SK-N-MC (cell line): Measurements from ENCODE around the gene ADAT1.

Experiments
- DNase-seq: peaks from one replicate; pipeline ENCODE4 v3.0.0-alpha.2; 2011; ENCODE audit warnings: low read depth, low spot score
- H3K27ac ChIP-seq: fragments of 200-600 bp; sonication (generic); 2 replicates; pipeline ENCODE4 v1.5.1; 2016; ENCODE audit warnings: mixed run types
- H3K36me3 ChIP-seq: fragments of 200-600 bp; sonication (generic); 2 replicates; pipeline ENCODE4 v1.6.1; 2017; ENCODE audit warnings: antibody characterized with exemption, low read length, mixed read lengths; ENCODE audit not compliant: insufficient read depth
- H3K4me3 ChIP-seq: fragments of 200-600 bp; sonication (generic); 2 replicates; pipeline ENCODE4 v1.5.1; 2016
- H3K9ac ChIP-seq: fragments of 200-600 bp; sonication (generic); 2 replicates; pipeline ENCODE4 v1.8.0; 2017; ENCODE audit warnings: mixed run types, mixed read lengths; ENCODE audit not compliant: insufficient read length
- H3K9me3 ChIP-seq: fragments of 200-600 bp; sonication (generic); 2 replicates; pipeline ENCODE4 v1.6.1; 2017; ENCODE audit warnings: low read depth, mild to moderate bottlenecking, antibody characterized with exemption, low read length, moderate library complexity, mixed read lengths
- EZH2 ChIP-seq: fragments of 200-600 bp; sonication (generic); IDR thresholded peaks from one replicate; pipeline ENCODE4 v1.6.1; 2017; ENCODE audit warnings: antibody characterized with exemption
- FOXP2 ChIP-seq: optimal IDR thresholded peaks from 2 replicates; pipeline ENCODE3; 2011; ENCODE audit warnings: mild to moderate bottlenecking, moderate library complexity; ENCODE audit not compliant: insufficient read depth; ENCODE audit errors: extremely low read length, control extremely low read depth
- POLR2AphosphoS5 ChIP-seq: IDR thresholded peaks from 2 replicates; pipeline ENCODE4 v1.6.1; 2012; ENCODE audit warnings: mild to moderate bottlenecking, low read depth, low read length, borderline replicate concordance

Gene ADAT1

DNA sequence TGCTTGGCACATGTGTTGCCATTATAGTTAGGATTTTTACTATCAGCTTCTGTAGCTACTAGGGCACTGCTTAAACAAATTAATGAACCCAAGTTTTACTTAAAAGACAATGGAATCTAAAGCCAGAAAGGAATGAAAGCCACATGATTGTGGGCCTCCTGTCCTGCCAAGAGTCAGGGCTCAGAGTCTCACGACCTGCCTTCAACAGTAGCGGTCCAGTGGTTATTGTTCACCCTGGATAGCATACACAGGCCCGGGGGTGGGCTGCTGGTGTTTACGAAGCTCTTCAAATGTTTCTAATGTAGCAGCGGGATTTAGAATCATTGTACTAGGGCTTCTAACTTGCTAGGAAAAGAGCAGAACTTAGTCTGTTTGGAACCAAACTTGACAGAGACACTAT lies 49.1 kb downstream of the ADAT1 start:
- H3K4me3 ChIP-seq, result no peak overlapping the region
- no peak for TF ChIP-seq EZH2
- no peak for TF ChIP-seq POLR2AphosphoS5
- TF ChIP-seq FOXP2, result no peak
- peaks cover 15% of the 10 kb centered on the region for H3K36me3 ChIP-seq
- no peak overlapping the region for H3K9ac ChIP-seq
- H3K27ac ChIP-seq, result no peak overlapping the region
- H3K9me3 ChIP-seq, result no peaks in the 10 kb centered on the region
- DNase-seq, result no peak

GRCh38 chr16:75572864-75573542 lies 50.1 kb downstream of the ADAT1 start:
- Histone ChIP-seq H3K4me3 (no peak overlapping the region), H3K9ac (no peak overlapping the region), H3K36me3 (peaks cover 24% of the 10 kb centered on the region), H3K9me3 (no peaks in the 10 kb centered on the region), H3K27ac (no peak overlapping the region)
- DNase-seq, result no peak
- TF ChIP-seq POLR2AphosphoS5, result no peak
- TF ChIP-seq FOXP2, result no peak
- TF ChIP-seq EZH2, result no peak

GRCh38 chr16:75570396-75571065 lies 52.5 kb downstream of the ADAT1 start:
- H3K4me3 ChIP-seq, result no peak overlapping the region
- peaks cover 22% of the 10 kb centered on the region; the same call in 1 of the 2 replicates for H3K36me3 ChIP-seq
- no peak overlapping the region for H3K9ac ChIP-seq
- H3K27ac ChIP-seq, result no peak overlapping the region
- DNase-seq, result no peak
- TF ChIP-seq FOXP2, result no peak
- no peak for TF ChIP-seq EZH2
- TF ChIP-seq POLR2AphosphoS5, result no peak
- no peaks in the 10 kb centered on the region for H3K9me3 ChIP-seq

DNA sequence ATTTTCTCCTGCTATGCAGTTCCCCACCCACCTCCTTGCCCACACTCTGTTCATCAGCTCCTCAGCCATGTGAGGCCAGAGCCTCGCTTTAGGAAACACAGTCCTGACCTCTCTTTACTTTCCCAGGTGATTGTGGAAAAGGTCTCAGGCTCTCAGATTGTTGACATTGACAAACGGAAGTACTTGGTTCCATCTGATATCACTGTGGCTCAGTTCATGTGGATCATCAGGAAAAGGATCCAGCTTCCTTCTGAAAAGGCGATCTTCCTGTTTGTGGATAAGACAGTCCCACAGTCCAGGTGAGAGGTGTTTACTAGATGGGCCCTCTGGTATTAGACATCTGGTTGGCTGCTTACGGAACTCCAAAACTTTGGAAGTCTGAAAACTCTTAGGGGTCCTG lies 55.2 kb downstream of the ADAT1 start:
- no peak overlapping the region for H3K27ac ChIP-seq
- H3K9ac ChIP-seq, result no peak overlapping the region
- H3K36me3 ChIP-seq, result peaks cover 22% of the 10 kb centered on the region; the same call in 1 of the 2 replicates
- no peak for DNase-seq
- TF ChIP-seq POLR2AphosphoS5, result no peak
- TF ChIP-seq FOXP2, result no peak
- no peak for TF ChIP-seq EZH2
- no peaks in the 10 kb centered on the region for H3K9me3 ChIP-seq
- H3K4me3 ChIP-seq, result no peak overlapping the region

DNA sequence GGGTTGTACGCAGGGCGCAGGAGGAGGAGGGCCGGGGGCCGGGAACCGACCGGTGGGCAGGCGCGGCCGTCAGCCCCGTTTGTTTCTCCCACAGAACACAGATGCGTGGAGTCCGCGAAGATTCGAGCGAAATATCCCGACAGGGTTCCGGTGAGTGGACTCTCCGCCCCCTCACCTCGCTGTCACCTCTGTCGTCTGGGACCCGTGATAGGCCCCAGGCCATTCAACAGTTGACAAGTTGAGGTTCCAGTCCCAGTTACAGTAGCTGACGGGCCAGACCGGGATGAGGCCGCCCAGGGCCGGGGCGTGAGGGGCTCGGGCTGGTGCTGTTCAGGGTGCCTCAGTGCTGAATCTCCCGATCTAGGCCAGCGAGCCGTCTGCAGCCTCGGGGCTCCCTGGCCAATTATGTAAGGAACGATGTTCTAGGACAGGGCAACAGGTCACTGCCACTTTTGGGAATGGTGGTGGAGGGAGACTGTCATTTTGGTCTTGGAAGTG lies 56.3 kb downstream of the ADAT1 start:
- H3K4me3 ChIP-seq, result peak overlapping the region; percentile 87
- peak overlapping the region; percentile 66 for H3K9ac ChIP-seq
- H3K27ac ChIP-seq, result no peak overlapping the region
- TF ChIP-seq FOXP2 (no peak), POLR2AphosphoS5 (no peak), EZH2 (no peak)
- peaks cover 22% of the 10 kb centered on the region; the same call in 1 of the 2 replicates for H3K36me3 ChIP-seq
- no peak for DNase-seq
- no peaks in the 10 kb centered on the region for H3K9me3 ChIP-seq

- peak; percentile 72; the same call in 1 of the 2 replicates for TF ChIP-seq POLR2AphosphoS5
- no peak for TF ChIP-seq FOXP2
- no peak for TF ChIP-seq EZH2
- H3K36me3 ChIP-seq, result peaks cover 22% of the 10 kb centered on the region; the same call in 1 of the 2 replicates
- H3K9me3 ChIP-seq, result no peaks in the 10 kb centered on the region
- H3K4me3 ChIP-seq, result peak within 1 kb of the TSS; percentile 87
- no peak for DNase-seq
- no peak within 1 kb of the TSS for H3K27ac ChIP-seq
- peak within 1 kb of the TSS; percentile 66 for H3K9ac ChIP-seq
These were observed 56.9 kb downstream of the ADAT1 start, which contains the start of gene GABARAPL2 for GRCh38 chr16:75566040-75566757. Gene GABARAPL2, plus strand, starts transcription at chr16:75566379. Its CDS starts 108 bp downstream, at chr16:75566487.

DNA sequence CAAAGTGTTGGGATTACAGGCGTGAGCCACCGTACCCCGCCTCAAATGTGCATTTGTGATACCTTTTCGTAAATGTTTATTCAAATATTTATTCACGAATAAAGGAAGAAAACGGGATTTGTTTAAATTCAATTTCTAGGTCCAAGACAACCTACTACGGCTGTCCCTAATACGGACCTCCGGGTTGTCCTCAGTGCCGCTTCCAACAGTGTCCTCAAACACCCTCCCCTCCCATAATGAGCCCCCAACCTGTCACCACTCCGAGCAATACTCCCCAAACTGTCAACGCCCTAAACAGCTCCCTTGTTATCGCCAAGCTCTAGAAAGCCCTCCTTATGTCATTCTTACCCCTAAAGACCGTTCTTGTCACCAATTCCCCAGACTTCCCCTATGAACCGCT lies 57.4 kb downstream of the ADAT1 start:
- Histone ChIP-seq H3K4me3 (peak overlapping the region; percentile 87), H3K27ac (no peak overlapping the region), H3K9me3 (no peaks in the 10 kb centered on the region), H3K36me3 (peaks cover 22% of the 10 kb centered on the region; the same call in 1 of the 2 replicates), H3K9ac (no peak overlapping the region)
- TF ChIP-seq FOXP2 (no peak), POLR2AphosphoS5 (no peak), EZH2 (no peak)
- no peak for DNase-seq

GRCh38 chr16:75559564-75560372 lies 63.3 kb downstream of the ADAT1 start:
- Histone ChIP-seq H3K27ac (no peak overlapping the region), H3K4me3 (no peak overlapping the region)
- no peak for DNase-seq

More at GRCh38 chr16:75559564-75560372, 63.3 kb downstream of the ADAT1 start:
- no peak overlapping the region for H3K9ac ChIP-seq
- no peaks in the 10 kb centered on the region for H3K9me3 ChIP-seq
- no peaks in the 10 kb centered on the region for H3K36me3 ChIP-seq
- TF ChIP-seq POLR2AphosphoS5, result no peak
- TF ChIP-seq FOXP2, result no peak
- TF ChIP-seq EZH2, result no peak
